Endothelial cell of umbilical vein (primary cell): ENCODE measurements around the gene ZP3. TPM values are rescaled to one million over a fixed set of nuclear protein-coding genes. Genes with fewer than 3 reads are reported as not detected.
A peak's percentile ranks its signal among the peaks of the same experiment; 100 is the strongest.
"Not testable (repeated sequence)": the region's sequence is repeated elsewhere in the genome, so short reads cannot be mapped to it uniquely, and the experiment has no call there.

Source experiments
- BruUV-seq: library from RNA; stranded (reverse); fragments of 400-500 nt; replicated peaks from 2 replicates; lab custom pipeline; 2021; lab: Mats Ljungman, UMichigan
- CTCF ChIA-PET: fragments of 300-600, 350-600 bp; sonication (Branson Sonifier 250); formaldehyde crosslinking; loops from one replicate; lab custom pipeline; 2021; ENCODE audit warnings: antibody characterized with exemption, inconsistent platforms; lab: Charles Lee
- POLR2A ChIA-PET: fragments of 300-600, 350-600 bp; sonication (Branson Sonifier 250); formaldehyde crosslinking; loops from one replicate; lab custom pipeline; 2021; ENCODE audit warnings: antibody characterized with exemption, inconsistent platforms; lab: Charles Lee
- DNase-seq: peaks from one replicate; pipeline ENCODE4 v3.0.0-alpha.2; 2011; ENCODE audit warnings: low read depth, low spot score
- FAIRE-seq: peaks from 2 replicates; lab custom pipeline; 2011; peaks lifted over from hg19 to GRCh38; lab: Jason Lieb, UNC
- H2AFZ ChIP-seq: 2 replicates; pipeline ENCODE4 v1.6.0; 2012; ENCODE audit warnings: low read depth, low read length, control low read depth, inconsistent platforms
- H3K27ac ChIP-seq: 2 replicates; pipeline ENCODE4 v1.5.1; 2011; ENCODE audit warnings: low read depth, mild to moderate bottlenecking, control low read depth, low read length, moderate library complexity; ENCODE audit not compliant: insufficient read depth
- H3K27me3 ChIP-seq, 2 experiments: 2 replicates each; pipeline versions ENCODE4 v1.6.0 to v1.6.1; 2011; ENCODE audit warnings: low read length in 2 of 2, mixed read lengths in 1 of 2; ENCODE audit not compliant: control insufficient read depth in 2 of 2, insufficient read depth in 2 of 2
- H3K36me3 ChIP-seq, 2 experiments: 2 replicates in 1 of 2; 3 replicates in 1 of 2; pipeline ENCODE4 v1.5.1; 2011; ENCODE audit warnings: low read length in 2 of 2, mild to moderate bottlenecking in 1 of 2, moderate library complexity in 1 of 2; ENCODE audit not compliant: control insufficient read depth in 2 of 2, insufficient read depth in 2 of 2; ENCODE audit errors: extremely low read depth in 1 of 2
- H3K4me1 ChIP-seq: 3 replicates; pipeline ENCODE4 v1.5.1; 2011; ENCODE audit warnings: mild to moderate bottlenecking, low read length; ENCODE audit not compliant: control insufficient read depth, insufficient read depth; ENCODE audit errors: extremely low read depth
- H3K4me2 ChIP-seq: 2 replicates; pipeline ENCODE4 v1.6.1; 2011; ENCODE audit warnings: low read length, control low read depth, mixed read lengths; ENCODE audit not compliant: insufficient read depth
- H3K4me3 ChIP-seq, 3 experiments: fragments of 200-600 bp in 1 of 3; sonication (generic), shearing (Covaris generic) in 1 of 3; replicated peaks in 1 of 3; 2 replicates each; pipeline ENCODE4 v1.5.1; 2011 to 2016; ENCODE audit warnings: control low read depth in 3 of 3, low read length in 3 of 3, mild to moderate bottlenecking in 2 of 3, inconsistent platforms in 1 of 3, low read depth in 1 of 3, moderate library complexity in 1 of 3; ENCODE audit not compliant: insufficient read depth in 1 of 3
- H3K79me2 ChIP-seq: 2 replicates; pipeline ENCODE4 v1.6.0; 2012; ENCODE audit warnings: low read length, inconsistent platforms; ENCODE audit not compliant: control insufficient read depth, insufficient read depth
- H3K9ac ChIP-seq: replicated peaks from 2 replicates; pipeline ENCODE3; 2011; ENCODE audit warnings: low read length, control low read depth; ENCODE audit not compliant: insufficient read depth; ENCODE audit errors: extremely low read depth
- H3K9me1 ChIP-seq: replicated peaks from 3 replicates; pipeline ENCODE4 v1.6.0; 2011; ENCODE audit warnings: mild to moderate bottlenecking, low read length; ENCODE audit not compliant: control insufficient read depth, insufficient read depth; ENCODE audit errors: extremely low read depth
- H3K9me3 ChIP-seq: replicated peaks from 2 replicates; pipeline ENCODE4 v1.5.1; 2012; ENCODE audit warnings: low read length, inconsistent platforms; ENCODE audit not compliant: control insufficient read depth, insufficient read depth
- H4K20me1 ChIP-seq: replicated peaks from 2 replicates; pipeline ENCODE3; 2011; ENCODE audit warnings: mild to moderate bottlenecking, low read length; ENCODE audit not compliant: control insufficient read depth, insufficient read depth; ENCODE audit errors: extremely low read depth
- dilution Hi-C: fragments of 300-500 bp; cut with MboI; formaldehyde crosslinking; loops from one replicate; pipeline ENCODE4 v1.15.0; 2019; ENCODE audit warnings: low sequenced_read_pairs; ENCODE audit not compliant: extremely low pct_ligation_motif_present
- intact Hi-C: fragments of 100-400 bp; cut with micrococcal nuclease; formaldehyde crosslinking; loops from one replicate; pipeline ENCODE4 v1.10.0; 2022
- polyA plus RNA-seq, 4 experiments: library from polyadenylated mRNA; depleted of rRNA in 3 of 4; stranded (reverse) in 3 of 4; unstranded in 1 of 4; fragments of >200 nt; gene quantifications; 2 replicates each; pipeline versions ENCODE4 v1.2.1 to v1.2.3, GENCODE V29; 2011 to 2012; ENCODE audit warnings: missing spikeins in 1 of 4
- total RNA-seq: library from RNA; stranded (reverse); gene quantifications from 2 replicates; pipeline ENCODE4 v1.2.3, GENCODE V29; 2021

The ZP3 gene
- total and polyA plus RNA-seq, 2 donors (not counting 3 experiments of a cell fraction or from before 2014, with no cell fraction given), result 3.0 to 4.0 TPM

DNA sequence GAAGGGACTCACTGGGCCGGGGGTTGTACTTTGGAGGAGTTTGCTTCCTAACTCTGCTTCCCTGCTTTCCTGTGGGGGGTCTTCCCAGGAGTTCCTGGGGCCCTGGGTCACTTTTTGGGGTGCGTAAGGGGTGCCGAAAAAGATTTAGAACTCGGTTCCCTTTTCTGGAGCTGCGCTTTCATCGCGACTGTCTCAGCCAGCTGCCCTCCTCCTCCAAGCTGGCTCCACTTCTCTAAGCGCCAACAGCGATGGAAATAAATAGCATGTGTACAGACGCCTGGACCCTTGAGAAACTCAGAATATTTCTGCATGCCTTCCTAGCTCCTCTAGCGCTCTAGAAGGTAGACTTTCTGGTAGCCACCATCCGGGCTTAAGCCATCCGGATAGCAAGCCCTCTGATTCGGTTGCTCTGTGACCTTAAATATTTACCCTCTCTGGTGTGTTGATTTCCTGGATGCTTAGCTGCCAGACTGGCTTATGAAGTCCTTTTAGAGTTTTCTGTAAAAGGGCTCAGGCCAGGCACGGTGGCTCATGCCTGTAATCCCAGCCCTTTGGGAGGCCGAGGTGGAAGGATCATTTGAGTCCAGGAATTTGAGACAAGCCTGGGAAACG is 37.6 kb downstream of the ZP3 start:
- DNase-seq, POLR2A ChIA-PET, H3K9ac ChIP-seq, H3K9me3 ChIP-seq, H3K4me1 ChIP-seq, H3K36me3 ChIP-seq, H2AFZ ChIP-seq, H3K27ac ChIP-seq, H3K27me3 ChIP-seq, CTCF ChIA-PET, H3K9me1 ChIP-seq, H3K4me2 ChIP-seq, H3K4me3 ChIP-seq, H3K79me2 ChIP-seq, H4K20me1 ChIP-seq, dilution Hi-C loops, intact Hi-C loops: not testable (repeated sequence)
- FAIRE-seq, result peak; percentile 83
- BruUV-seq, result TSS peak; percentile 49

DNA sequence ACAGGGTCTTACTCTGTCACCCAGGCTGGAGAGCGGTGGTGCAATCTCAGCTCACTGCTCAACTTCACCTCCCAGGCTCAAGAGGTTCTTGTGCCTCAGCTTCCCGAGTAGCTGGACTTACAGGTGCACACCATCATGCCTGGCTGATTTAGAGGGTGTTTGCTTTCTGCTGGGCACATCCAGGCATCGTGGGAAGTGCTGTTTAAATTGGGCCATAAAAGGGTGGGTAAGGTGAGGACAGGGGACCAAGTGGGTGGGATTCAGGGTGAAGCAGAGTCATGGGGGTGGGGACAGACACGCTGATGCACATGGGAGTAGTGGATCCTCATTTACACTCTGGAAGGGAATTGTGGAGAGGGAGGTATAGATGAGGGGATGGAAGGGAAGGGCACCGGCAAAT is 40.2 kb downstream of the ZP3 start:
- H3K9ac ChIP-seq, H3K9me1 ChIP-seq, H3K9me3 ChIP-seq, FAIRE-seq, CTCF ChIA-PET, H3K27ac ChIP-seq, H3K79me2 ChIP-seq, BruUV-seq, intact Hi-C loops, H3K4me2 ChIP-seq, H2AFZ ChIP-seq, H3K4me1 ChIP-seq, POLR2A ChIA-PET, H3K4me3 ChIP-seq, DNase-seq, dilution Hi-C loops, H3K36me3 ChIP-seq, H3K27me3 ChIP-seq, H4K20me1 ChIP-seq: not testable (repeated sequence)

GRCh38 chr7:76465950-76466349 is 41.2 kb downstream of the ZP3 start:
- H2AFZ ChIP-seq, H3K9ac ChIP-seq, H3K27ac ChIP-seq, H3K79me2 ChIP-seq, H3K4me2 ChIP-seq, H3K9me1 ChIP-seq, intact Hi-C loops, H3K27me3 ChIP-seq, CTCF ChIA-PET, H4K20me1 ChIP-seq, POLR2A ChIA-PET, BruUV-seq, H3K36me3 ChIP-seq, H3K4me1 ChIP-seq, H3K9me3 ChIP-seq, H3K4me3 ChIP-seq, DNase-seq, dilution Hi-C loops: not testable (repeated sequence)
- peak; percentile 8 for FAIRE-seq

GRCh38 chr7:76467743-76468404 is 43.1 kb downstream of the ZP3 start:
- H3K4me2 ChIP-seq, BruUV-seq, H3K27ac ChIP-seq: not testable (repeated sequence)

More at GRCh38 chr7:76467743-76468404, 43.1 kb downstream of the ZP3 start:
- H3K36me3 ChIP-seq, DNase-seq, H4K20me1 ChIP-seq, POLR2A ChIA-PET, FAIRE-seq, H2AFZ ChIP-seq, H3K4me1 ChIP-seq, H3K27me3 ChIP-seq, H3K9me1 ChIP-seq, dilution Hi-C loops, H3K9ac ChIP-seq, H3K79me2 ChIP-seq, H3K9me3 ChIP-seq, H3K4me3 ChIP-seq, CTCF ChIA-PET, intact Hi-C loops: not testable (repeated sequence)
